Thyroid gland (tissue), 4 donors: ENCODE data around the gene SLC3A2. TPM values are rescaled to one million over a fixed set of nuclear protein-coding genes. Genes with fewer than 3 reads are reported as not detected.

Source experiments
- DNase-seq, 2 donors: peaks; one replicate each; pipeline ENCODE4 v3.0.0-alpha.2; 2019
- H3K27ac ChIP-seq, 3 donors: fragments of 200-600 bp; sonication (generic); 1 replicate in 2 of 3; 2 replicates in 1 of 3; pipeline ENCODE4 v1.5.1; 2016 to 2019; ENCODE audit warnings: mild to moderate bottlenecking in 1 of 3, moderate library complexity in 1 of 3
- H3K27me3 ChIP-seq: fragments of 200-600 bp; sonication (generic); one replicate; pipeline ENCODE4 v1.5.1; 2019
- H3K36me3 ChIP-seq, 2 donors: fragments of 200-600 bp; sonication (generic); one replicate each; pipeline ENCODE4 v1.5.1; 2016 to 2019
- H3K4me1 ChIP-seq, 2 donors: fragments of 200-600 bp; sonication (generic); one replicate each; pipeline ENCODE4 v1.5.1; 2017 to 2019
- H3K4me3 ChIP-seq, 3 donors: fragments of 200-600 bp; sonication (generic); replicated peaks in 1 of 3; 1 replicate in 2 of 3; 2 replicates in 1 of 3; pipeline ENCODE4 v1.5.1; 2016; ENCODE audit warnings: mild to moderate bottlenecking in 1 of 3
- H3K9me3 ChIP-seq: fragments of 200-600 bp; sonication (generic); one replicate; pipeline ENCODE4 v1.5.1; 2017
- CTCF ChIP-seq, 6 experiments: fragments of 200-600 bp in 3 of 6; fragments of 450-650 bp in 3 of 6; sonication (generic) in 3 of 6; IDR thresholded peaks; one replicate each; pipeline ENCODE4 v1.5.1; 2016 to 2019; ENCODE audit warnings: antibody characterized with exemption in 6 of 6, mild to moderate bottlenecking in 2 of 6, inconsistent platforms in 1 of 6, moderate library complexity in 1 of 6
- POLR2A ChIP-seq, 2 donors: fragments of 450-650 bp; IDR thresholded peaks; one replicate each; pipeline ENCODE4 v1.6.1; 2017; ENCODE audit warnings: antibody characterized with exemption in 2 of 2, mild to moderate bottlenecking in 2 of 2, moderate library complexity in 1 of 2
- WGBS, 2 donors: methylation state at CpG; one replicate each; pipeline ENCODE4 v1.1.5; 2017; 5-methylcytosine and 5-hydroxymethylcytosine counted together
- intact Hi-C: fragments of 100-400 bp; cut with DNase I; formaldehyde crosslinking; loops from one replicate; pipeline ENCODE4 v1.15.1; 2023
- total RNA-seq, 4 donors: library from RNA; depleted of rRNA; stranded (reverse); fragments of >200 nt; gene quantifications; one replicate each; pipeline ENCODE4 v1.2.3, GENCODE V29; 2016

Gene SLC3A2
- total RNA-seq, 4 donors from 2014 or later = 145 to 295 (median 159) TPM

GRCh38 chr11:62863687-62864335 lies 16.9 kb upstream of the SLC3A2 start:
- DNase-seq = no peak
- Histone ChIP-seq H3K36me3 (no peaks in the 10 kb centered on the region), H3K9me3 (no peaks in the 10 kb centered on the region), H3K4me3 (no peak overlapping the region), H3K27ac (no peak overlapping the region), H3K27me3 (no peaks in the 10 kb centered on the region), H3K4me1 (no peaks in the 10 kb centered on the region)
- intact Hi-C loops = loop anchor here (5.0 to 10.0 kb wide), 2 partner anchors 77 to 469 kb away; partner anchors contain the start of gene TMEM179B
- no peak for TF ChIP-seq POLR2A (IDR thresholded peaks at IDR 0.05)
- no peak for TF ChIP-seq CTCF (IDR thresholded peaks at IDR 0.05)
- WGBS, 2 donors = 75 to 87% methylated on average over 4 of the region's 4 CpGs

GRCh38 chr11:62865635-62866034 lies 15.1 kb upstream of the SLC3A2 start:
- Histone ChIP-seq H3K4me1 (no peaks in the 10 kb centered on the region), H3K4me3 (no peak overlapping the region), H3K36me3 (no peaks in the 10 kb centered on the region), H3K27ac (no peak overlapping the region), H3K27me3 (no peaks in the 10 kb centered on the region), H3K9me3 (no peaks in the 10 kb centered on the region)
- no peak for DNase-seq
- WGBS, 2 donors = 87 to 91% methylated on average over 6 of the region's 6 CpGs
- intact Hi-C loops = loop anchor here (10.0 kb wide), 1 partner anchor 471 kb away; no protein-coding TSS in a partner anchor
- TF ChIP-seq POLR2A (IDR thresholded peaks at IDR 0.05) = no peak
- no peak for TF ChIP-seq CTCF (IDR thresholded peaks at IDR 0.05)

GRCh38 chr11:62874851-62875250 lies 5.8 kb upstream of the SLC3A2 start:
- no peak for DNase-seq
- H3K4me1 ChIP-seq = peaks cover 13 to 15% of the 10 kb centered on the region in 2 donors
- H3K27me3 ChIP-seq = no peaks in the 10 kb centered on the region
- H3K9me3 ChIP-seq = no peaks in the 10 kb centered on the region
- H3K27ac ChIP-seq = no peak overlapping the region
- H3K4me3 ChIP-seq = no peak overlapping the region
- H3K36me3 ChIP-seq = no peaks in the 10 kb centered on the region
- TF ChIP-seq CTCF (IDR thresholded peaks at IDR 0.05) (no peak), POLR2A (IDR thresholded peaks at IDR 0.05) (no peak)
- intact Hi-C loops = no loop called here
- 92 to 97% methylated on average over 7 of the region's 7 CpGs for WGBS, 2 donors

- intact Hi-C loops = no loop called here
- no peak overlapping the region for H3K4me3 ChIP-seq
- no peaks in the 10 kb centered on the region for H3K36me3 ChIP-seq
- TF ChIP-seq POLR2A (IDR thresholded peaks at IDR 0.05) (no peak), CTCF (IDR thresholded peaks at IDR 0.05) (no peak)
- peaks cover 17 to 19% of the 10 kb centered on the region in 2 donors for H3K4me1 ChIP-seq
- no peaks in the 10 kb centered on the region for H3K27me3 ChIP-seq
- WGBS, 2 donors = 84 to 89% methylated on average over 5 to 7 of the region's 7 CpGs
- no peak overlapping the region for H3K27ac ChIP-seq
- H3K9me3 ChIP-seq = no peaks in the 10 kb centered on the region
- DNase-seq = no peak
Measured at GRCh38 chr11:62875698-62876478, 4.8 kb upstream of the SLC3A2 start.

- no peaks in the 10 kb centered on the region for H3K9me3 ChIP-seq
- 94 to 95% methylated on average over 6 of the region's 6 CpGs for WGBS, 2 donors
- H3K27me3 ChIP-seq = no peaks in the 10 kb centered on the region
- no peak overlapping the region for H3K4me3 ChIP-seq
- DNase-seq = no peak
- TF ChIP-seq CTCF (IDR thresholded peaks at IDR 0.05) = no peak
- TF ChIP-seq POLR2A (IDR thresholded peaks at IDR 0.05) = no peak
- H3K36me3 ChIP-seq = no peaks in the 10 kb centered on the region
- H3K4me1 ChIP-seq = peaks cover 17 to 19% of the 10 kb centered on the region in 2 donors
- H3K27ac ChIP-seq = no peak overlapping the region
- intact Hi-C loops = no loop called here
Measured at GRCh38 chr11:62876712-62877111, 4.0 kb upstream of the SLC3A2 start.
